ENCODE results near the gene CTDSPL. TPM values are rescaled to one million over a fixed set of nuclear protein-coding genes. Genes with fewer than 3 reads are reported as not detected.

CTDSPL gene
- total RNA-seq, 1 experiment from 2014 or later: 16.6 TPM

GRCh38 chr3:37942646-37943045 lies 81.0 kb downstream of the CTDSPL start:
- ChIA-PET POLR2A (no interaction called here), CTCF (no interaction called here)
- H3K27ac ChIP-seq (ENCODE audit: low read length): no peak overlapping the region

GRCh38 chr3:37943126-37943525 lies 81.4 kb downstream of the CTDSPL start:
- ChIA-PET CTCF (no interaction called here), POLR2A (no interaction called here)
- Histone ChIP-seq H3K27ac (ENCODE audit: low read length) (no peak overlapping the region), H3K4me3 (ENCODE audit: low read depth in 2 of 2, low read length in 2 of 2) (no peak overlapping the region), H3K4me1 (ENCODE audit: control insufficient read depth, insufficient read depth, low read length) (peaks cover 4% of the 10 kb centered on the region), H3K9me3 (ENCODE audit: control insufficient read depth, insufficient read depth, low read depth, low read length) (no peaks in the 10 kb centered on the region), H3K36me3 (ENCODE audit: control insufficient read depth, insufficient read depth, low read length) (no peaks in the 10 kb centered on the region), H3K27me3 (ENCODE audit: control insufficient read depth, insufficient read depth, low read length) (no peaks in the 10 kb centered on the region)
- in situ Hi-C loops (cut with HindIII; ENCODE audit: low pct_unique_long_range_greater_than_20kb, low sequenced_read_pairs): no loop called here
- TF ChIP-seq TCF7L2 (IDR thresholded peaks at IDR 0.05; ENCODE audit: low read depth, low read length) (no peak), SIN3A (IDR thresholded peaks at IDR 0.05; ENCODE audit: borderline replicate concordance, insufficient read depth, low read depth, low read length) (no peak), REST (IDR thresholded peaks at IDR 0.05; ENCODE audit: insufficient read depth in 1 of 2, low read depth in 2 of 2, low read length in 1 of 2) (no peak)
- TF ChIP-seq, protein P1, sequence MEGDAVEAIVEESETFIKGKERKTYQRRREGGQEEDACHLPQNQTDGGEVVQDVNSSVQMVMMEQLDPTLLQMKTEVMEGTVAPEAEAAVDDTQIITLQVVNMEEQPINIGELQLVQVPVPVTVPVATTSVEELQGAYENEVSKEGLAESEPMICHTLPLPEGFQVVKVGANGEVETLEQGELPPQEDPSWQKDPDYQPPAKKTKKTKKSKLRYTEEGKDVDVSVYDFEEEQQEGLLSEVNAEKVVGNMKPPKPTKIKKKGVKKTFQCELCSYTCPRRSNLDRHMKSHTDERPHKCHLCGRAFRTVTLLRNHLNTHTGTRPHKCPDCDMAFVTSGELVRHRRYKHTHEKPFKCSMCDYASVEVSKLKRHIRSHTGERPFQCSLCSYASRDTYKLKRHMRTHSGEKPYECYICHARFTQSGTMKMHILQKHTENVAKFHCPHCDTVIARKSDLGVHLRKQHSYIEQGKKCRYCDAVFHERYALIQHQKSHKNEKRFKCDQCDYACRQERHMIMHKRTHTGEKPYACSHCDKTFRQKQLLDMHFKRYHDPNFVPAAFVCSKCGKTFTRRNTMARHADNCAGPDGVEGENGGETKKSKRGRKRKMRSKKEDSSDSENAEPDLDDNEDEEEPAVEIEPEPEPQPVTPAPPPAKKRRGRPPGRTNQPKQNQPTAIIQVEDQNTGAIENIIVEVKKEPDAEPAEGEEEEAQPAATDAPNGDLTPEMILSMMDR (IDR thresholded peaks at IDR 0.05): no peak
- no TSS peak for BruUV-seq (replicated peaks)
- intact Hi-C loops (cut with micrococcal nuclease; ENCODE audit: unreplicated experiment): no loop called here
- DNase-seq (ENCODE audit: low read depth, low spot score) (no peak), ATAC-seq (no peak)

More at GRCh38 chr3:37942646-37943045, 81.0 kb downstream of the CTDSPL start:
- in situ Hi-C loops (cut with HindIII; ENCODE audit: low pct_unique_long_range_greater_than_20kb, low sequenced_read_pairs): no loop called here
- intact Hi-C loops (cut with micrococcal nuclease; ENCODE audit: unreplicated experiment): no loop called here
- peaks cover 4% of the 10 kb centered on the region for H3K4me1 ChIP-seq (ENCODE audit: control insufficient read depth, insufficient read depth, low read length)
- H3K36me3 ChIP-seq (ENCODE audit: control insufficient read depth, insufficient read depth, low read length): no peaks in the 10 kb centered on the region
- no peak overlapping the region for H3K4me3 ChIP-seq (ENCODE audit: low read depth in 2 of 2, low read length in 2 of 2)
- H3K9me3 ChIP-seq (ENCODE audit: control insufficient read depth, insufficient read depth, low read depth, low read length): no peaks in the 10 kb centered on the region
- no peak for TF ChIP-seq POLR2AphosphoS5 (IDR thresholded peaks at IDR 0.05; ENCODE audit: low read depth, low read length)
- TF ChIP-seq, protein P1 (IDR thresholded peaks at IDR 0.05): no peak
- TF ChIP-seq TCF7L2 (IDR thresholded peaks at IDR 0.05; ENCODE audit: low read depth, low read length): no peak
- no peak for TF ChIP-seq SIN3A (IDR thresholded peaks at IDR 0.05; ENCODE audit: borderline replicate concordance, insufficient read depth, low read depth, low read length)
- no peak for TF ChIP-seq REST (IDR thresholded peaks at IDR 0.05; ENCODE audit: insufficient read depth in 1 of 2, low read depth in 2 of 2, low read length in 1 of 2)
- no peaks in the 10 kb centered on the region for H3K27me3 ChIP-seq (ENCODE audit: control insufficient read depth, insufficient read depth, low read length)
- ATAC-seq (no peak), DNase-seq (ENCODE audit: low read depth, low spot score) (no peak)
- BruUV-seq (replicated peaks): no TSS peak
